HG02885 (cell line): Measurements from ENCODE around the gene SLC29A1.
"Not testable (repeated sequence)": the region's sequence is repeated elsewhere in the genome, so short reads cannot be mapped to it uniquely, and the experiment has no call there.

Experiments
- ATAC-seq: cut with Tn5 transposase; IDR thresholded peaks from one replicate; pipeline ENCODE4 v1.9.1; 2021; ENCODE audit warnings: mild to moderate bottlenecking; ENCODE audit not compliant: unreplicated experiment, poor library complexity

The SLC29A1 gene

DNA sequence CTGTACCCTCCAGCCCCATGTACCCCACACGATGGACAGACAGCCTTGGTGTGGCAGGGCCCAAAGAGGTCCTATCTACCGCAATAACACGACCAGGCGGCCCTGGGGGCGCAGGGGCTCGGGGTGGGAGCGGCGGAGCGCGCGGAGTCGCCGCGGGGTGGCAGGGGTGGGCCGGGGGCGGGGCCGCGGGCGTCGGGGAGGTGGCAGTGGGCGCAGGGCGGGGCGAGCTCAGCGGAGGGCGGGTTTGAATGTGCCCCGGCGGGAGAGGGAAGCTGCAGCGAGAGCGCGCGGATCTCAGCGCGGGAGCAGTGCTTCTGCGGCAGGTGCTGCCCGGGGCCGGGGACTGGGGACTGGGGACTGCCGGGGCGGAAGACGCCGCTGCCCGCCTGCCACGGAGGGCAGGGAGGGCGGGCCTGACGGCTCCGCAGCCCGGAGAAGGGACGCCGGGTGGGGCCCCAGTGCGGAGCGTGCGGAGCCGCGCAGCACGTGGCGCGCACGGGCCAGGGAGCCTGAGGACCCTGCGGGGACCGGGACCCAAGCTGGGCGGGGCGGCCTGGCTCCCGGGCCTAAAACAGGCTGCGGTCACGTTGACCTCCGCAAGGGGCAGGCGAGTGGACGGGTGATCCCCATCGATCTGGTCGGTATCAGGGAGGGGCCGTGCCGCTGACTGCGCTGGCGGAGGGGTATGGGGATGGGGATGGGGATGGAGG is at the start of gene SLC29A1:
SLC29A1 (plus strand) TSS at position 277 of the 710 bp plus-strand sequence. CDS start 3,719 bp downstream, outside the sequence.
- peak; percentile 56 for ATAC-seq

DNA sequence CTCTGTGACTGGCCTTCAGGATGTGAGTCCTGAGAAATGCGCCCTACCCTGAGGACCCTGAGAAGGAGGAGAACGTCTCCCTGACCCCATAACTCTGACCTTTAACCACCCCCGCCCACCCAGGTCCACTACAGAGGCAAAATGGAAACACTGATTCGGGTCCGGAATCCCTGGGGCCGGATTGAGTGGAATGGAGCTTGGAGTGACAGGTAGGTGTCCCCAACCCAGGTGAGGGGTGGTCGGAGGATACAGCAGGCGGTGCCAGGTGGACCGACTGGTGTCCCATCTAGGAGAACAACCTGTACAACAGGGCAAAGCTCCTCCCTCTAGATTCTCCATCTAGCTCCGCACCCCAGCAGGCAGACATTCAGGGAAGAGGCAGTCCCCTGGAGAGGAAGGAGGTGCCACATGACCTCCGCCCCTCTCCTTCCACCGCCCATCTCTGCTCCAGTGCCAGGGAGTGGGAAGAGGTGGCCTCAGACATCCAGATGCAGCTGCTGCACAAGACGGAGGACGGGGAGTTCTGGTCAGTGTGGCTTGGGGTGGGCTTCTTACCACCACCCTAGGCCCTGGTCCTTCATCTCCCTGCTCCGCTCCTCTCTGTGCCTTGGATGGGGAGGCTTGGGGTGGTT is 47.1 kb upstream of the SLC29A1 start:
- ATAC-seq: no peak

DNA sequence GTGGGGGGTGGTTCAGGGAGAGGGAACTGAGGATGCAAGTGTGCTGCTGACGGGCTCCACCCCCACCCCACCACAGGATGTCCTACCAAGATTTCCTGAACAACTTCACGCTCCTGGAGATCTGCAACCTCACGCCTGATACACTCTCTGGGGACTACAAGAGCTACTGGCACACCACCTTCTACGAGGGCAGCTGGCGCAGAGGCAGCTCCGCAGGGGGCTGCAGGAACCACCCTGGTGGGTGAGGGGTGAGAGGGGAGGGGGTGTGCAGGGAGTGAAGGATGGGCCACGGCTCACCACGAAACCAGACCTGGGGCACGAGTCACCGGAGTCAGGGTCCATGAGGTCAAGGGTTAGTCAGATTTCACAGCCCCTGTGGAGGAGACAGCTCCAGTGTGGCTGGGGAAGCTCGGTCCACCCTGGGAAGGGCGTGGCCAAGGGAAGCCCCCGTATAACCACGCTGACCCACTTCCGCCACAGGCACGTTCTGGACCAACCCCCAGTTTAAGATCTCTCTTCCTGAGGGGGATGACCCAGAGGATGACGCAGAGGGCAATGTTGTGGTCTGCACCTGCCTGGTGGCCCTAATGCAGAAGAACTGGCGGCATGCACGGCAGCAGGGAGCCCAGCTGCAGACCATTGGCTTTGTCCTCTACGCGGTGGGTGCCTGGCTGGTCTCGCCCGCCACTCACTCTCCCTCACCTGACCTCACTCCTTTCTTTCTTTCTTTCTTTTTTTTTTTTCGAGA is 46.5 kb upstream of the SLC29A1 start:
- ATAC-seq: peak; percentile 54

DNA sequence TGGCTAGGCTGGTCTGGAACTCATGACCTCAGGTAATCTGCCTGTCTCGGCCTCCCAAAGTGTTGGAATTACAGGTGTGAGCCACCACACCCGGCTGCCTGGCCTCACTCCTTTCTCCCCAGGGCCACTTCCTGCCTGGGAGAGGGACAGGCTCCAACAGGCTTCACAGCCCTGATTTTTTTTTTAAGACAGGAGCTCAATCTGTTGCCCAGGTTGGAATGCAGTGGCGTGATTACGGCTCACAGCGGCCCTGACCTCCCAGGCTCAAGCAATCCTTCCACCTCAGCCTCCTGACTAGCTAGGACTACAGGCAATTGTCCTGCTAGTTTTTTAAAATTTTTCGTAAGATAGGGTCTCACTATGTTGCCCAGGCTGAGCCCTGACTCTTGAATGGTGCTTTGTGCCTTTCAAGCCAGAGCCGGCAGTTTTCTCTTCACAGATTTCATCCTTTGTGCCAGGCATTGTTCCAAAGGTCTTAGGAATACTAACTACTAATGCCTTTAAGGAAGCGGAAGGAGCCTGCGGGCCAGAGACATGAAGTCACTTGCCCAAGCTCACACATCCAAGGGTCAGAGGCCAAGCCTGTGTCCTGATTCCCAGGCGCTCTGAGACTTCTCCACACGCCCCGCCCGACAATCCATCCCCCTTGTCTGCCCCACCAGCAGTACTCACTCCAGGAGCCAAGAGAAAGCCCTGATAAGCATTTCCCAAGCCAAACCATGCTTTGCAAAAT is 45.5 kb upstream of the SLC29A1 start:
- no peak for ATAC-seq

DNA sequence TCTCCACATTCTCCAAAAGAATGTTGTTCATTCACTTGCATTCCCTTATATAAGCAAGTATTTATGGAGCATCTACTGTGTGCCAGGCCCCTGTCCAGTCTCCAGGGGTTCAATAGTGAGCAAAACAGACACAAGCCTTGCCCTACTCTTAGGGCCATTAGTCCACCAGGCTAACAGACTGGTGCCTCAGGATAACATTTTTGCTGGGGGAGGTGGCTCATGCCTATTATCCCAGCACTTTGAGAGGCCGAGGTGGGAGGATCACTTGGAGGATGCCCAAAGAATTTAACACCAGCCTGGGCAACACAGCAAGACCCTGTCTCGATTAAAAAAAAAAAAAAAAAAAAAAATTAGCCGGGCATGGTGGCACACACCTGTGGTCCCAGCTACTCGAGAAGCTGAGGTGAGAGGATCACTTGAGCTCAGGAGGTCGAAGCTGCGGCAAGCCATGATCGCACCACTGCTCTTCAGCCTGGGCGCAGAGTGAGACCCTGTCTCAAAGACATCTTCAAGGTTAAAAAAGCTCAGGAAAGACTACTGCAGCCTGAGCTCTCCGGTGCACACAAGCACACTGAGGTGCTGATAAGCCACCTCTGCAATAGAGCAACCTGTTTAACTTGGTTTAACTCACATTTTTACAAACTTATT is 44.8 kb upstream of the SLC29A1 start:
- ATAC-seq: no peak

DNA sequence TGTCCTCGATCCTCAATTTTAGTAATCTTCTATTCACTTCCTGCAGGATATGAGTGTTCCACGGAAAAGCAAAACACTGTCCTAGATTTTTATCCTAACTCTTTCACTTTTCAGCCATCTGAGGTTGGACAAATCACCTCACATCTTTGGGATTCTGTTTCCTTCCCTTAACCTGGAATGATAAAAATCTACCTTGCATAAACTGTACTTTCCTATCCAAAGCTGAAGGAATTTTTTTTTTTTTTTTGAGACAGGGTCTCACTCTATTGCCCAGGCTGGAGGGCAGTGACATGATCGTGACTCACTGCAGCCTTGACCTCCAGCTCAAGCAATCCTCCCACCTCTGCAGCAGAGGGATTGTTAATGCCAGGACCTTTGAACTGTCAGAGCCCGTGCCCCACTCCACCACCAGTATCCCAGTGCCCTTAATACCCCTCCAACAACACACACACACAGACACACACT is 44.3 kb upstream of the SLC29A1 start:
- ATAC-seq: no peak

DNA sequence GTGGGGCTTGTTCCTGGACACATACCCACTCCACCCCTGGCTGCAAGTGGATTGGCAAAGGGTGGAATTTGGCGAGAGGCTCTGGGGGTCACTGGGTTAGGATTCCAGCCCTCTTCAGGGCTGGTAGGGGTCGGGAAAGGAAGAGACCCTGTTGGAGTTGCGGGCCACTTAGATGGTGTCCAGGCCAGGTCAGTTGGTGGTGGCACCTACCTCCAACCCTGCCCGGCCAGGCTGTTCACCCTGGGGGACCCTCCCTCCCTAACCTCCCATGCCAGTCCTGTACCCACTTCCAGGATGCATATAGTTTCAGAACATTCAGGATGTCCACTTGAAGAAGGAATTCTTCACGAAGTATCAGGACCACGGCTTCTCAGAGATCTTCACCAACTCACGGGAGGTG is 43.7 kb upstream of the SLC29A1 start:
- no peak for ATAC-seq

DNA sequence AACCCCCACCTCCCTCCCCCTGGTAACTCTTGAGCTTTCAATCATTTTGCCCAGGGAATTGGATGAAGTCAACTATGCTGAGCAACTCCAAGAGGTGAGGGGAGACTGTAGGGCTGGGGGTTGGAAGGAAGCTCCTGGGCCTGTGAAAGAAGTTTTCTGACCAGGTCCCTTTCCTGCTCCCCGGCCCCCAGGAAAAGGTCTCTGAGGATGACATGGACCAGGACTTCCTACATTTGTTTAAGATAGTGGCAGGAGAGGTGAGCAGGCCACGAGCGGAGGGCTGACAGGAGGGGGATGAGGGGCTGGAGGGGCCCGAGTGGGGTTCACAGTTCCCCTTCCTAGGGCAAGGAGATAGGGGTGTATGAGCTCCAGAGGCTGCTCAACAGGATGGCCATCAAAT is 43.0 kb upstream of the SLC29A1 start:
- no peak for ATAC-seq

DNA sequence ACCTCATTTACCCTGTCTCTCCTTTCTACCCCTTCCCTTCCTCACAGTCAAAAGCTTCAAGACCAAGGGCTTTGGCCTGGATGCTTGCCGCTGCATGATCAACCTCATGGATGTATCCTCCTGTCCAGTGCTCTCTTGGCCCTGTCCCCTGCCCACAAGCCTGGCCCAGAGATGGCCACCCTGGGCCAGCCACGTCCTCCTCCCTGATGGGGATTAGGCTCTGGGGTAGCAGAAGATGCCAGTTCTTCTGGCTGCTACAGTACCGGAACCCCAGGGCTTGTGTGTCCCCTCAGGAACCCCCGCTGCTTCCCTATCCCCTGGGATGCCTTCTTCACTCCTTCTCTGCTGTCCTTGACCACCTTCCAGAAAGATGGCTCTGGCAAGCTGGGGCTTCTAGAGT is 42.5 kb upstream of the SLC29A1 start:
- ATAC-seq: no peak

DNA sequence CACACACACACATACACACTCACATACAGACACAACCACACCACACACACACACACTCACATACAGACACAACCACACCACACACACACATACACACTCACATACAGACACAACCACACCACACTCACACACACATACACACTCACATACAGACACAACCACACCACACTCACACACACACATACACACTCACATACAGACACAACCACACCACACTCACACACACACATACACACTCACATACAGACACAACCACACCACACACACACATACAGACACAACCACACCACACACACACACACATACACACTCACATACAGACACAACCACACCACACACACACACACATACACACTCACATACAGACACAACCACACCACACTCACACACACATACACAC is 41.6 kb upstream of the SLC29A1 start:
- ATAC-seq: not testable (repeated sequence)

DNA sequence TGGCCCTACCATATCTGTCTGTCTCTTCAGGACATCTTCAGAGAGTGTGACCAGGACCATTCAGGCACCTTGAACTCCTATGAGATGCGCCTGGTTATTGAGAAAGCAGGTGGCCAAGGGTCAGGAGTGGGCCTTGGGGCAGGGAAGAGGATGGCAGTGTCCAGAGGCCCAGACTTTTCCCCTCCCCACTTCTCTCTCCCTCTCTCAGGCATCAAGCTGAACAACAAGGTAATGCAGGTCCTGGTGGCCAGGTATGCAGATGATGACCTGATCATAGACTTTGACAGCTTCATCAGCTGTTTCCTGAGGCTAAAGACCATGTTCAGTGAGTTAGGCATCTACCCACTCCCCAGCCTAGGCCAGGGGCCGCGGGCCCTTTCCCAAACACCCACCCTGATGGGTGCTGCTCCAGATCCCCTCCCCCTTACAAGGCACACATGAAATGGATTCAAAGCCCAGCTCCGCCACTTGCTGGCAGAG is 40.4 kb upstream of the SLC29A1 start:
- no peak for ATAC-seq

DNA sequence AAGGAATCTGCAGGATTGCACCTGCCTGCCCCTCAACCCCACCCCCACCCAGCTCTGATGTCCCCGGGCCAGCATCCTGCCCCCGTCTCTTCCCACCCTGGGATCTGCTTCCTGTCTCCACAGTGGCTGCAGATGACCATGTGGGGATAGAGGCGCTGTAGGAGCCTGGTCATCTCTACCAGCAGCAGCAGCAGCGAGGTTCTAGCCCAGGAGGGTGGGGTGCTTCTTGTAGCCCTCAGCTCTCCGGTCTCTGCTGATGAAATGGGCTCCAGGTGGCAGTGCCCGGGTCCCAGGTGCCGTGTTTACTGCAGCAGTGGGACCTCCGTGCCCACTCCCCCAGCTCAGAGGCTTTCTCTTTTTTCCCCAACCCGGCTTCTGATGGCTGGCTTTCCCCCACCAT is 39.6 kb upstream of the SLC29A1 start:
- ATAC-seq: no peak

DNA sequence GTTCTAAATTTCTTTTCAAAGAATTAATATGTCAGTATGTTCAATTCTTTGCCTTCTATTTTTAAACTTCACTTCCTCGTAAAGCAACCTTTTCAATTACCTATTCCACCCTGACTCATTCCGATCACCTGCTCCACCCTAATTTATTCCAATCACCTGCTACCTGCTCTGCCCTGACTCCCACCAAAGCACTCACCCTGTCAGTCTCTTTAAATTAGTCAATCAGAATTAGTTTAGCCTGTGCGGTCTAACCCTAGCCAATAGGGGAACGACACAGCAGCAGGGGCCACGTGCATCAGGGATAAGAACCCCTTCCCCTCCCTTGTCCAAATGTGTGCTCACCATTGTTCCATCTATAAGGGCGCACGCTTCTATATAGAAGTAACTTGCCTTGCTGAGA is 38.0 kb upstream of the SLC29A1 start:
- not testable (repeated sequence) for ATAC-seq

DNA sequence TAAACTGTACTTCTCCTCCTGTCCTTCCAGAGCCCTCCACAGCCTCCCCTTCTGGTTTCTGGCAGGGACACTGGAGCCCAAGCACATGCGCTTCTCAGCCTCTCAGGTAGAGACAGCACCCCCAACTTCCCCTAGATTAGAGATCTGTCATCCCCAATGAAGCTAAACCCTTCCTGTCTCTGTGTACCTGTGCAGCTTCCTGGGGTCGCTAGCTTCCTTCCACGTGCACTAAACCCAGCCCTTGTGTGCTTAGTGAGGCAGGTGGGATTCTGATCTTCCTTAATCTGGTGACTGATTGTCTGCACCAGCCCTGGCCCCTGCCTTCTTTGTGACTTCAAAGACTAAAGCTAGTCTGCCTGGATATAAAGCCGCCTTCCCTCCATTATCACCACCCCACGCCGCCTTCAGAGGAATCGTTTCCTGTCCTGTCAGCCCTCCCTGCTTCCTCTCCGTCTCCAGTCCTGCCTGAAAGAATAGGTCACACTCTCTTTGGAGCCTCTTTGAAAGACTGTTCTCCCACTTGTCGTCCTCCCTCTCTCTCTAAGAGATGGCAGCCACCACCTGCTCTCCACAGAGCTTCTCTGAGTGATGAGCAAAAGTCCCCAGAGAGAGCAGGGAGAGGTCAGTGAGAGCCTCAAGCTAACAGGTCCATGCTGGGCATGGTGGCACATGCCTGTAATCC is 37.3 kb upstream of the SLC29A1 start:
- ATAC-seq: no peak

DNA sequence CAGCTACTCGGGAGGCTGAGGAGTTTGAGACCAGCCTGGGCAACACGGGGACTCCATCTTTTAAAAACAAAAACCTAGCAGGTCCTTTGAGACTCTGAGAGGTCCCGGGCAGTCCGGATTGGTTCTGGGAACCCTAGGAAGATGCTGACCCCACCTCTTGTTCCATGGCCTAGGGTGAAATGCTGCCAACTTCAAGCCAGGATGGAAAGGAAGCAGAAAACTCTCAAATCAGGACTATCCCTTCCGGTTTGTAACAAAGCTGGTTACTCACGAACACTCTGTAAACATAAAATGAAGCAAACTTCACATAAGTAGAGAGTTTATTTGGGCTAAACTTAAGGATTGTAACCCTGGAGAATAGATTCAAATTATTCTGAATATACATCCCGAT is 36.8 kb upstream of the SLC29A1 start:
- no peak for ATAC-seq

DNA sequence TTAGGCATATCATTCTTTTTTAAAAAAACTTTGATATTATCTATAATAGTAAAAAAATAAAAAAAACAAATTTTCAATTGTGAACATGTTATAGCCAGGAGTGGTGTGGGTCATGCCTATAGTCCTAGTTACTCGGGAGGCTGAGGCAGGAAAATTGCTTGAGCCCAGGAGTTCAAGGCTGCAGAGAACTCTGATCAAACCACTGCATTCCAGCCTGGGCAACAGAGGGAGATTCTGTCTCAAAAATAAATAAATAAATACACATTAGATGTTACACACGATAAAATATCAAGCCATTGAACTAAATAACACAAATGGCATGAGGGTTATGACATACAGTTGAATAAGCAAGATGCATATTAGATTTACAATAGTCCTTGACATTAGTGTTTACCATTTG is 34.6 kb upstream of the SLC29A1 start:
- no peak for ATAC-seq

DNA sequence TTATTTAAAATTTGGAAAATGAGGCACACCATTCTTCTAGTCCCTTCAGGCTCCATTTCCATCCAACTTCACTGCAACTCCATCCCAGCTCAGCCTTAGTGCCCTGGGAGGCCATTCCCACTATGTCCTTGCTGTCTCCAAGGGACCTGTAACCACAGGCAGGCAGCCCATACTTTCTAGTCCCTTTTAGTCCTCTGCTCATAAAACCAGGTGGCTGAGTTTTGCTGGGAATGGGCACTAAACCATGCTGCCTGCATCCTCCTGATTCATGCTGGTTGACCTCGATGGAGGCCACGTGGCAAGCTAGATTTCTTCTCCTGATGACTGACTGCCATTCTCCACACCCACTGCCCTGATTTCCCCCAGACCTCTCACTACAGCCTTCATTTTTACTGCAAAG is 34.1 kb upstream of the SLC29A1 start:
- ATAC-seq: no peak

DNA sequence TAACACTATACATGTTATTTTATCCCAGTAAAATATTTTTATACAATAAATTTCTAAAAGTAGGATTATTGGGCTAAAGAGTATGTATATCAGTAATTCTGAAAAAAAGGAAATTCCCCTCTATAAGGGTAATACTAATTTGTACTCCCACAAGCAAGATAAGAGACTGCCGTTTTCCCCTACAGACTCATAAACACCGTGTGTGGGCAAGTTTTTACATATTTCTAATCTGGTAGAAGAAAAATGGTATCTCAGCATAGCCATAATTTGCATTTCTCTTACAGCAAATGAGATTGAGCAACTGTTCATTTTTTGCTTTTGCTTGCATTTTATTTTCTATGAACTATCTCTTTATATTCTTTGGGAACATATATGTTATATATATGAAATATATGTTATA is 32.7 kb upstream of the SLC29A1 start:
- peak; percentile 77 for ATAC-seq

DNA sequence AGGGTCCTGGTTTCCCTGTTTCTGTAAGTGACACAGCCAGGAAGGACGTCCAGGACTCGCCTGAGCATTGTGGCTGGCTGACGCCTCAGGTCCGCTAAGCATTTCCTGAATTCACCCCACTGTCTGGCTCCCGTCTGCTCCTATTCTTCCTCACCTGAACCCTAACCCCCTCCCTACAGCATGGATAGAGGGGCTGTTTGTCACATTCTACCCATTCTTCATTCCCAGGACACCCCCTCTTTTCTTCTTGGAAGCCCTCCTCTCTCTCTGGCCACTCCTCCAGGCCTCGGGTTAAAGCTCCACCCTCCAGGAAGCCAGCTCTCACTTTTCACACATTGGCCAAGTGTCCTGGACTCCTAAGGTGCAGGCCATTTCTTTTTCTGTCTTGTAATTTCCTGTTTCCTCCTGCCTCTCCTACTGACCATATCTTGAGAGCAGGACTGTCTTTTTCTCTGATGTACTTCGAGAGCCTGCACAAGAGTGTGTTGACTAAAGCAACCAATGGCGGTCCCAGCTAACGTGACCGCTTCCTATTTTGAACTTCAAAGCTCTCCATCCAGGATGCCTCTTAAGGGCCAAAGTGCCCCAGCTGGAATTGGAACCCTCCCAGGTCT is 30.9 kb upstream of the SLC29A1 start:
- ATAC-seq: no peak
